KMS-11 (cell line): Measurements from ENCODE around the gene CNPPD1.

Experiments used
- H2AFZ ChIP-seq: fragments of 200-600 bp; sonication (generic); 2 replicates; pipeline ENCODE4 v1.6.1; 2016; ENCODE audit warnings: antibody characterized with exemption, mixed run types, low read depth
- H3K27ac ChIP-seq: fragments of 200-600 bp; sonication (generic); 2 replicates; pipeline ENCODE4 v1.6.1; 2016; ENCODE audit warnings: mild to moderate bottlenecking, mixed run types
- H3K27me3 ChIP-seq: fragments of 200-600 bp; sonication (generic); 2 replicates; pipeline ENCODE4 v1.6.1; 2017; ENCODE audit warnings: mild to moderate bottlenecking, low read depth, mixed run types, moderate library complexity; ENCODE audit not compliant: insufficient read depth
- H3K36me3 ChIP-seq: fragments of 200-600 bp; sonication (generic); 2 replicates; pipeline ENCODE4 v1.6.1; 2017; ENCODE audit warnings: mild to moderate bottlenecking, mixed run types; ENCODE audit not compliant: insufficient read depth
- H3K4me1 ChIP-seq: fragments of 200-600 bp; sonication (generic); 2 replicates; pipeline ENCODE4 v1.6.1; 2016; ENCODE audit warnings: mild to moderate bottlenecking, low read depth, mixed run types; ENCODE audit not compliant: poor library complexity, severe bottlenecking
- H3K4me2 ChIP-seq: fragments of 200-600 bp; sonication (generic); 2 replicates; pipeline ENCODE4 v1.7.0; 2016; ENCODE audit warnings: mild to moderate bottlenecking, mixed run types
- H3K4me3 ChIP-seq: fragments of 200-600 bp; sonication (generic); IDR thresholded peaks from 2 replicates; pipeline ENCODE4 v1.6.1; 2017; ENCODE audit warnings: low read depth, low read length, mixed read lengths; ENCODE audit not compliant: insufficient read depth
- H3K79me2 ChIP-seq: fragments of 200-600 bp; sonication (generic); 2 replicates; pipeline ENCODE4 v1.6.1; 2016; ENCODE audit warnings: low read depth, mixed run types; ENCODE audit not compliant: insufficient read depth
- H3K9ac ChIP-seq: fragments of 200-600 bp; sonication (generic); 2 replicates; pipeline ENCODE4 v1.6.1; 2016; ENCODE audit warnings: mild to moderate bottlenecking, mixed run types
- H4K20me1 ChIP-seq: fragments of 200-600 bp; sonication (generic); 2 replicates; pipeline ENCODE4 v1.6.1; 2016; ENCODE audit warnings: mild to moderate bottlenecking, mixed run types; ENCODE audit not compliant: insufficient read depth
- CTCF ChIP-seq: fragments of 200-600 bp; sonication (generic); conservative IDR thresholded peaks from 2 replicates; pipeline ENCODE4 v1.6.1; 2017; ENCODE audit warnings: low read depth, mild to moderate bottlenecking, antibody characterized with exemption, low read length, moderate library complexity, mixed read lengths

CNPPD1 gene

GRCh38 chr2:219209236-219210195 lies 32.8 kb upstream of the CNPPD1 start:
- no peak for TF ChIP-seq CTCF
- Histone ChIP-seq H2AFZ (no peak overlapping the region), H3K79me2 (no peaks in the 10 kb centered on the region), H3K36me3 (no peaks in the 10 kb centered on the region), H3K4me3 (no peak overlapping the region), H3K4me2 (no peak overlapping the region), H4K20me1 (no peaks in the 10 kb centered on the region), H3K4me1 (peaks cover 18% of the 10 kb centered on the region), H3K27ac (no peak overlapping the region), H3K27me3 (no peaks in the 10 kb centered on the region), H3K9ac (no peak overlapping the region)

- Histone ChIP-seq H3K9ac (no peak overlapping the region), H3K79me2 (no peaks in the 10 kb centered on the region), H4K20me1 (no peaks in the 10 kb centered on the region), H2AFZ (no peak overlapping the region), H3K27ac (no peak overlapping the region), H3K4me2 (peak overlapping the region; percentile 62; the same call in 1 of the 2 replicates), H3K27me3 (no peaks in the 10 kb centered on the region), H3K36me3 (no peaks in the 10 kb centered on the region), H3K4me3 (no peak overlapping the region), H3K4me1 (peaks cover 18% of the 10 kb centered on the region)
- no peak for TF ChIP-seq CTCF
These were observed 31.4 kb upstream of the CNPPD1 start for GRCh38 chr2:219207884-219208740.

GRCh38 chr2:219207134-219207883 lies 30.6 kb upstream of the CNPPD1 start:
- no peak overlapping the region for H2AFZ ChIP-seq
- peaks cover 18% of the 10 kb centered on the region for H3K4me1 ChIP-seq
- peak overlapping the region; percentile 17; the same call in 1 of the 2 replicates for H3K9ac ChIP-seq
- H3K27ac ChIP-seq, result no peak overlapping the region
- H4K20me1 ChIP-seq, result no peaks in the 10 kb centered on the region
- H3K27me3 ChIP-seq, result no peaks in the 10 kb centered on the region
- H3K4me2 ChIP-seq, result peak overlapping the region; percentile 62
- no peak overlapping the region for H3K4me3 ChIP-seq
- H3K79me2 ChIP-seq, result no peaks in the 10 kb centered on the region
- TF ChIP-seq CTCF, result no peak
- H3K36me3 ChIP-seq, result no peaks in the 10 kb centered on the region
